Measurements from ENCODE around the gene EEF1A2. TPM values are rescaled to one million over a fixed set of nuclear protein-coding genes. Genes with fewer than 3 reads are reported as not detected.

EEF1A2 gene
- total and polyA plus RNA-seq, 2 experiments from 2014 or later = 1.3 to 37.1 TPM

- no peak for TF ChIP-seq EZH2phosphoT487 (IDR thresholded peaks at IDR 0.05; ENCODE audit: unreplicated experiment)
- no peak for TF ChIP-seq ZNF462 (CRISPR knock-in tag; IDR thresholded peaks at IDR 0.05)
- no peak for TF ChIP-seq EZH2 (IDR thresholded peaks at IDR 0.05; ENCODE audit: low read depth, unreplicated experiment)
- TF ChIP-seq, protein P1, sequence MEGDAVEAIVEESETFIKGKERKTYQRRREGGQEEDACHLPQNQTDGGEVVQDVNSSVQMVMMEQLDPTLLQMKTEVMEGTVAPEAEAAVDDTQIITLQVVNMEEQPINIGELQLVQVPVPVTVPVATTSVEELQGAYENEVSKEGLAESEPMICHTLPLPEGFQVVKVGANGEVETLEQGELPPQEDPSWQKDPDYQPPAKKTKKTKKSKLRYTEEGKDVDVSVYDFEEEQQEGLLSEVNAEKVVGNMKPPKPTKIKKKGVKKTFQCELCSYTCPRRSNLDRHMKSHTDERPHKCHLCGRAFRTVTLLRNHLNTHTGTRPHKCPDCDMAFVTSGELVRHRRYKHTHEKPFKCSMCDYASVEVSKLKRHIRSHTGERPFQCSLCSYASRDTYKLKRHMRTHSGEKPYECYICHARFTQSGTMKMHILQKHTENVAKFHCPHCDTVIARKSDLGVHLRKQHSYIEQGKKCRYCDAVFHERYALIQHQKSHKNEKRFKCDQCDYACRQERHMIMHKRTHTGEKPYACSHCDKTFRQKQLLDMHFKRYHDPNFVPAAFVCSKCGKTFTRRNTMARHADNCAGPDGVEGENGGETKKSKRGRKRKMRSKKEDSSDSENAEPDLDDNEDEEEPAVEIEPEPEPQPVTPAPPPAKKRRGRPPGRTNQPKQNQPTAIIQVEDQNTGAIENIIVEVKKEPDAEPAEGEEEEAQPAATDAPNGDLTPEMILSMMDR (conservative IDR thresholded peaks at IDR 0.05; ENCODE audit: low read depth in 2 of 2) = no peak
- no peak for TF ChIP-seq POLR2AphosphoS5 (IDR thresholded peaks at IDR 0.05; ENCODE audit: low read depth)
- no peak for TF ChIP-seq NANOG (IDR thresholded peaks at IDR 0.05; ENCODE audit: borderline replicate concordance)
Measured at GRCh38 chr20:63500902-63501817, 2.3 kb upstream of the EEF1A2 start (continued).

All from GM23338 (cell line).